Vagina (tissue), 2 donors: ENCODE results near the gene TDRKH. TPM values are rescaled to one million over a fixed set of nuclear protein-coding genes. Genes with fewer than 3 reads are reported as not detected.

Experiments used
- DNase-seq, 2 donors: peaks; one replicate each; pipeline ENCODE4 v3.0.0-alpha.2; 2017; ENCODE audit errors: extremely low spot score in 2 of 2
- H3K27ac ChIP-seq: fragments of 200-600 bp; sonication (generic); one replicate; pipeline ENCODE4 v1.5.1; 2019
- H3K27me3 ChIP-seq: fragments of 200-600 bp; sonication (generic); one replicate; pipeline ENCODE4 v1.5.1; 2019
- H3K36me3 ChIP-seq, 2 donors: fragments of 200-600 bp; sonication (generic); one replicate each; pipeline ENCODE4 v1.5.1; 2017 to 2019
- H3K4me1 ChIP-seq: fragments of 200-600 bp; sonication (generic); one replicate; pipeline ENCODE4 v1.5.1; 2019
- H3K4me3 ChIP-seq, 2 donors: fragments of 200-600 bp; sonication (generic); 1 replicate in 1 of 2; 2 replicates in 1 of 2; pipeline ENCODE4 v1.5.1; 2016 to 2019
- H3K9me3 ChIP-seq: fragments of 200-600 bp; sonication (generic); one replicate; pipeline ENCODE4 v1.5.1; 2019
- CTCF ChIP-seq, 3 experiments: fragments of 450-650 bp in 2 of 3; fragments of 200-600 bp in 1 of 3; sonication (generic) in 1 of 3; IDR thresholded peaks; one replicate each; pipeline ENCODE4 v1.5.1; 2017 to 2019; ENCODE audit warnings: antibody characterized with exemption in 3 of 3, mild to moderate bottlenecking in 2 of 3, moderate library complexity in 2 of 3
- POLR2A ChIP-seq, 2 donors: fragments of 450-650 bp; IDR thresholded peaks; one replicate each; pipeline ENCODE4 v1.6.1; 2017; ENCODE audit warnings: antibody characterized with exemption in 2 of 2, mild to moderate bottlenecking in 2 of 2, moderate library complexity in 2 of 2
- POLR2AphosphoS5 ChIP-seq, 2 donors: sonication (generic); formaldehyde crosslinking; IDR thresholded peaks; one replicate each; pipeline ENCODE4 v1.9.0; 2017; ENCODE audit warnings: antibody characterized with exemption in 2 of 2, mild to moderate bottlenecking in 2 of 2, low read depth in 1 of 2; ENCODE audit not compliant: insufficient read depth in 1 of 2
- intact Hi-C: fragments of 100-400 bp; cut with DNase I; formaldehyde crosslinking; loops from one replicate; pipeline ENCODE4 v1.15.1; 2023
- small RNA-seq: library from RNA; depleted of rRNA; stranded (forward); fragments of <200 nt; gene quantifications from one replicate; pipeline ENCODE3, GENCODE V24; 2016
- total RNA-seq: library from RNA; depleted of rRNA; stranded (reverse); fragments of >200 nt; gene quantifications from one replicate; pipeline ENCODE4 v1.2.3, GENCODE V29; 2016

Gene TDRKH
- total RNA-seq, 1 donor from 2014 or later: 5.2 TPM

DNA sequence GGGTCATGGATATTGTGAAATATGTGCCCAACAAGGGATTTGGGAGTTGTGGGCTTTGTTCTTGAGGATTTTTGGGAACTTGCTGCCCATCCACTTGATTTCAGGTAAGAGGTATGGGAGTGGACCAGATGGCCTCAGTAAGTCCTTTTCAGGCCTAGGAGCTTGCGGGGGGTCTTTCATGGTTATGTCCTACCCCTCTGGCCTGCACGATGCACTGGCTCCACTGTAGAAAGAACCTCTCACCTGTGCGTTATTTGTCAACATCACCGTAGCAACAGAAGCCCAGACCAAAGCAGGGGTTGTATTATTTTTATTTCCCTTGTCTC lies 60.4 kb downstream of the TDRKH start:
- H3K4me1 ChIP-seq: no peaks in the 10 kb centered on the region
- H3K27me3 ChIP-seq: no peaks in the 10 kb centered on the region
- H3K4me3 ChIP-seq: no peak overlapping the region
- H3K36me3 ChIP-seq: no peaks in the 10 kb centered on the region
- intact Hi-C loops: loop anchor here (5.0 to 10.0 kb wide), 2 partner anchors 138 to 195 kb away; no protein-coding TSS in a partner anchor
- no peaks in the 10 kb centered on the region for H3K9me3 ChIP-seq
- TF ChIP-seq POLR2AphosphoS5 (IDR thresholded peaks at IDR 0.05; ENCODE audit: insufficient read depth in 1 of 2, low read depth in 1 of 2) (no peak), CTCF (IDR thresholded peaks at IDR 0.05) (no peak), POLR2A (IDR thresholded peaks at IDR 0.05) (no peak)
- no peak overlapping the region for H3K27ac ChIP-seq
- DNase-seq: peak in 1 of 2 donors; percentile 56

DNA sequence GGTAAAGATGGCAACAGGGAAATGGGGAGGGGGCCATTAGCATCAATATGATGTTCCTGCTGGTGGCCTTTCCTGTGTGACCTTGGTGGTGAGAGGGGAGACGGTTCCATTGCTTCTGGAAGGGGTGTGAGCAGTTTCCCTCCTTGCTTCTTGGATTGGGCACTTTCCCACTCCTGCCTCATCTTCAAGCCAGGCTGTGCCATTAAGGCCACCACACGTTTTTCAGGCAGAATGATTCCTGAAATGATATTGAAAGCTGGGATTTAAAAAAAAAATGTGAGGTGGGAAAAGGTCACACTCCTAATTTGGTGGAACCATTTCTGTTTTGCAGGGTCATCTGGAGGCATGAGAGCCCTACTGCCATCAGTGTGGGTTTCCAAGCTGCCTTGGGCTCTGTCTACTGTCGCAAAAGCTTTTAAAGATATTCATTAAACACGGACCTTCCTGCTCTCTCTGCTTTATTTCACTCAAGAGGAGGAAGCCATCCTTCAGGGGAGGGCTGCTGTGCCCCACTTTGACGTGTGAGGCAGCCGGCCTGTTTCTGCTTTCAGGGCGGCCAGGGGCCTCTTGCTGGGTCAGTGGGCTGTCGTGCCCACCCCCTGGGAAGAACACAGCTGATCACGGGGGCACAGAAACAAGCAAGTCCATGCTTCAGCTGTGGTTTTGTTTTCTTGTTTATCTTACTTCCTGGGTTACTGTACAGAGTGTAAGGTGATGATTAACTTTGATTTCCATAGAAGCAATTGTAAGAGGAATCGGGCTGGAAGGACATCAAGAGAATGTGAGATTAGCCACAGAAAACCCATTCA lies 60.9 kb downstream of the TDRKH start:
- peak in 1 of 2 donors; percentile 56 for DNase-seq
- no peak overlapping the region for H3K27ac ChIP-seq

GRCh38 chr1:151728151-151729054 lies 61.9 kb downstream of the TDRKH start:
- no peak for TF ChIP-seq POLR2A (IDR thresholded peaks at IDR 0.05)
- no peak for TF ChIP-seq CTCF (IDR thresholded peaks at IDR 0.05)
- TF ChIP-seq POLR2AphosphoS5 (IDR thresholded peaks at IDR 0.05; ENCODE audit: insufficient read depth in 1 of 2, low read depth in 1 of 2): peak in 1 of 2 donors; percentile 29
- Histone ChIP-seq H3K27ac (peak overlapping the region; percentile 11), H3K9me3 (no peaks in the 10 kb centered on the region), H3K4me1 (no peaks in the 10 kb centered on the region), H3K36me3 (no peaks in the 10 kb centered on the region), H3K4me3 (no peak overlapping the region), H3K27me3 (no peaks in the 10 kb centered on the region)
- no peak for DNase-seq
- intact Hi-C loops: no loop called here

More for the DNA sequence above, 60.9 kb downstream of the TDRKH start:
- Histone ChIP-seq H3K4me3 (no peak overlapping the region), H3K9me3 (no peaks in the 10 kb centered on the region), H3K36me3 (no peaks in the 10 kb centered on the region), H3K4me1 (no peaks in the 10 kb centered on the region), H3K27me3 (no peaks in the 10 kb centered on the region)
- TF ChIP-seq CTCF (IDR thresholded peaks at IDR 0.05): no peak
- no peak for TF ChIP-seq POLR2A (IDR thresholded peaks at IDR 0.05)
- no peak for TF ChIP-seq POLR2AphosphoS5 (IDR thresholded peaks at IDR 0.05; ENCODE audit: insufficient read depth in 1 of 2, low read depth in 1 of 2)
- intact Hi-C loops: no loop called here

GRCh38 chr1:151723726-151724370 lies 66.5 kb downstream of the TDRKH start:
- intact Hi-C loops: no loop called here
- no peaks in the 10 kb centered on the region for H3K9me3 ChIP-seq
- TF ChIP-seq POLR2AphosphoS5 (IDR thresholded peaks at IDR 0.05; ENCODE audit: insufficient read depth in 1 of 2, low read depth in 1 of 2) (peak in 1 of 2 donors; percentile 19), POLR2A (IDR thresholded peaks at IDR 0.05) (no peak), CTCF (IDR thresholded peaks at IDR 0.05) (no peak)
- no peak for DNase-seq
- H3K4me1 ChIP-seq: peaks cover 16% of the 10 kb centered on the region
- H3K27ac ChIP-seq: no peak overlapping the region
- no peak overlapping the region for H3K4me3 ChIP-seq
- no peaks in the 10 kb centered on the region for H3K27me3 ChIP-seq
- H3K36me3 ChIP-seq: no peaks in the 10 kb centered on the region

Small RNA genes lying within 50 kb of the gene (small RNA-seq; reads per million reads assigned to genes)
- not detected for gene RNU6-662P

Other genes starting within 250 kb of the TDRKH start
- gene SNX27, start 178.4 kb downstream of the TDRKH start, total RNA-seq: 50.6 TPM
- 0.25 TPM for gene CELF3, start 73.7 kb downstream of the TDRKH start, total RNA-seq
- not detected for gene RIIAD1, start 69.0 kb downstream of the TDRKH start, total RNA-seq
- gene MRPL9, start 27.0 kb downstream of the TDRKH start, total RNA-seq: 34.1 TPM
- gene LINGO4, start 14.9 kb upstream of the TDRKH start, total RNA-seq: 0.98 TPM
- 8.1 TPM for gene RORC, start 41.3 kb upstream of the TDRKH start, total RNA-seq
- not detected for gene C2CD4D, start 49.3 kb upstream of the TDRKH start, total RNA-seq
- 0.98 TPM for gene THEM5, start 63.2 kb upstream of the TDRKH start, total RNA-seq
- gene THEM4, start 119.0 kb upstream of the TDRKH start, total RNA-seq: 26.8 TPM
- 176 TPM for gene S100A10, start 203.4 kb upstream of the TDRKH start, total RNA-seq
- 559 TPM for gene S100A11, start 246.5 kb upstream of the TDRKH start, total RNA-seq